ENCODE results near the gene DCAF4. TPM values are rescaled to one million over a fixed set of nuclear protein-coding genes. Genes with fewer than 3 reads are reported as not detected.

DCAF4 gene
- total and polyA plus RNA-seq, 2 of the 4 experiments (the other 2 are of a cell fraction), result 28.8 to 29.4 TPM

GRCh38 chr14:72998252-72998903, 72.1 kb downstream of the DCAF4 start:
- no peak for ATAC-seq (ENCODE audit: low read depth)
- Histone ChIP-seq H2AK5ac (ENCODE audit: low read depth, low read length) (no peak overlapping the region), H3K4ac (ENCODE audit: low read depth, low read length) (no peak overlapping the region), H2BK20ac (ENCODE audit: low read depth, low read length) (no peak overlapping the region), H4K5ac (ENCODE audit: low read depth, low read length) (no peak overlapping the region), H3K9me3 (ENCODE audit: control insufficient read depth, insufficient read depth, low read length) (no peaks in the 10 kb centered on the region), H2BK120ac (ENCODE audit: low read depth, low read length) (no peak overlapping the region), H4K20me1 (ENCODE audit: insufficient read depth, low read length) (peaks cover 15% of the 10 kb centered on the region; the same call in 1 of the 2 replicates), H3K4me1 (ENCODE audit: control insufficient read depth, insufficient read depth, low read length) (no peaks in the 10 kb centered on the region), H2AK9ac (replicated peaks; ENCODE audit: low read depth, low read length, poor library complexity) (no peak overlapping the region), H4K8ac (ENCODE audit: low read depth in 2 of 2, low read length in 2 of 2) (no peak overlapping the region), H3K79me1 (ENCODE audit: low read depth in 1 of 2, low read length in 2 of 2) (peaks cover 40 to 65% of the 10 kb centered on the region in 2 experiments), H3K9ac (ENCODE audit: low read depth, low read length) (no peak overlapping the region), H3K27me3 (ENCODE audit: control insufficient read depth, insufficient read depth, low read length) (no peaks in the 10 kb centered on the region), H4K91ac (ENCODE audit: insufficient read depth, low read depth, low read length) (no peak overlapping the region), H2BK15ac (ENCODE audit: low read depth, low read length) (no peak overlapping the region), H3K14ac (replicated peaks; ENCODE audit: low read depth, low read length) (no peak overlapping the region), H3K23ac (ENCODE audit: low read depth, low read length) (no peak overlapping the region), H3K36me3 (ENCODE audit: control insufficient read depth, insufficient read depth, low read length) (peaks cover 30% of the 10 kb centered on the region), H3K4me2 (ENCODE audit: low read depth, low read length) (no peak overlapping the region), H3K4me3 (ENCODE audit: insufficient read depth, low read depth, low read length) (no peak overlapping the region), H2BK5ac (ENCODE audit: low read depth, low read length, poor library complexity, severe bottlenecking) (no peak overlapping the region), H2AFZ (replicated peaks; ENCODE audit: low read length, poor library complexity) (no peak overlapping the region), H3K27ac (ENCODE audit: insufficient read depth, low read length) (no peak overlapping the region), H3K18ac (ENCODE audit: low read depth, low read length) (no peak overlapping the region), H3K9me1 (ENCODE audit: insufficient read depth, low read length) (no peaks in the 10 kb centered on the region; the same call in 1 of the 2 replicates), H3K56ac (ENCODE audit: extremely low read depth, insufficient read depth, low read length) (no peak overlapping the region)
- BruUV-seq (replicated peaks), result no TSS peak
- WGBS, 2 experiments (ENCODE audit: extremely low coverage in 2 of 2, insufficient read length in 1 of 2), result 100% methylated on average over 1 of the region's 2 CpGs; no CpG with 5 or more reads in 1 of the 2 experiments
- POLR2A ChIA-PET (ENCODE audit: unreplicated experiment), result no interaction called here
- DNase-seq, result no peak
- in situ Hi-C loops (cut with MboI; ENCODE audit: low sequenced_read_pairs), result no loop called here
- CTCF ChIA-PET, result no interaction called here
- dilution Hi-C loops (cut with HindIII; ENCODE audit: low sequenced_read_pairs, unreplicated experiment), result no loop called here
- intact Hi-C loops (cut with micrococcal nuclease), result no loop called here
- TF ChIP-seq MXI1 (IDR thresholded peaks at IDR 0.05; ENCODE audit: borderline replicate concordance, low read depth, low read length) (no peak), FOS (IDR thresholded peaks at IDR 0.05; ENCODE audit: low read depth, low read length) (no peak), MAFK (IDR thresholded peaks at IDR 0.05; ENCODE audit: low read depth, low read length) (no peak)

Data from IMR-90 (cell line).